Spleen (tissue), 11 donors: ENCODE data around the gene CARHSP1. TPM values are rescaled to one million over a fixed set of nuclear protein-coding genes. Genes with fewer than 3 reads are reported as not detected.
A peak's percentile ranks its signal among the peaks of the same experiment; 100 is the strongest.

Source experiments
- DNase-seq: peaks from one replicate; pipeline ENCODE4 v3.0.0-alpha.2; 2020
- H3K27ac ChIP-seq, 8 donors: fragments of 200-600 bp; sonication (generic) in 7 of 8; 1 replicate in 4 of 8; 2 replicates in 4 of 8; pipeline versions ENCODE4 v1.5.0 to v1.8.0; 2016 to 2021; ENCODE audit warnings: inconsistent platforms in 4 of 8, mild to moderate bottlenecking in 4 of 8, moderate library complexity in 1 of 8
- H3K27me3 ChIP-seq, 7 donors: fragments of 200-600 bp; sonication (generic) in 6 of 7; replicated peaks in 1 of 7; 1 replicate in 4 of 7; 2 replicates in 3 of 7; pipeline versions ENCODE4 v1.5.0 to v1.8.0; 2016 to 2021; ENCODE audit warnings: inconsistent platforms in 3 of 7, mild to moderate bottlenecking in 1 of 7
- H3K36me3 ChIP-seq, 6 donors: fragments of 200-600 bp; sonication (generic) in 5 of 6; 1 replicate in 4 of 6; 2 replicates in 2 of 6; pipeline versions ENCODE4 v1.5.0 to v1.8.0; 2016 to 2021; ENCODE audit warnings: inconsistent platforms in 2 of 6
- H3K4me1 ChIP-seq, 6 donors: fragments of 200-600 bp; sonication (generic) in 5 of 6; 1 replicate in 3 of 6; 2 replicates in 3 of 6; pipeline versions ENCODE4 v1.5.0 to v1.8.0; 2016 to 2021; ENCODE audit warnings: inconsistent platforms in 3 of 6
- H3K4me3 ChIP-seq, 8 donors: fragments of 200-600 bp; sonication (generic) in 7 of 8; 1 replicate in 4 of 8; 2 replicates in 4 of 8; pipeline versions ENCODE4 v1.5.0 to v1.8.0; 2016 to 2021; ENCODE audit warnings: inconsistent platforms in 4 of 8, mild to moderate bottlenecking in 4 of 8, moderate library complexity in 2 of 8
- H3K9me3 ChIP-seq, 8 donors: fragments of 200-600 bp; sonication (generic) in 7 of 8; 1 replicate in 4 of 8; 2 replicates in 4 of 8; pipeline versions ENCODE4 v1.5.0 to v1.8.0; 2016 to 2021; ENCODE audit warnings: inconsistent platforms in 4 of 8
- CTCF ChIP-seq, 11 experiments: fragments of 200-600 bp in 7 of 11; fragments of 450-650 bp in 4 of 11; sonication (generic) in 4 of 11; IDR thresholded peaks in 8 of 11; conservative IDR thresholded peaks in 3 of 11; 1 replicate in 7 of 11; 2 replicates in 4 of 11; pipeline versions ENCODE4 v1.4.0 to v1.8.0; 2016 to 2021; ENCODE audit warnings: antibody characterized with exemption in 11 of 11, inconsistent platforms in 4 of 11, mild to moderate bottlenecking in 1 of 11
- POLR2A ChIP-seq, 3 donors: fragments of 450-650 bp; IDR thresholded peaks; one replicate each; pipeline ENCODE4 v1.5.1; 2017; ENCODE audit warnings: antibody characterized with exemption in 3 of 3, mild to moderate bottlenecking in 1 of 3
- POLR2AphosphoS5 ChIP-seq, 3 donors: sonication (generic); formaldehyde crosslinking; IDR thresholded peaks; one replicate each; pipeline ENCODE4 v1.5.1; 2017; ENCODE audit warnings: antibody characterized with exemption in 3 of 3
- WGBS, 5 donors: extraction: QIAGEN DNeasy Blood & Tissue Kit in 3 of 5; methylation state at CpG; one replicate each; pipeline versions ENCODE4 v1.1.5 to v1.1.7; 2013 to 2018; 5-methylcytosine and 5-hydroxymethylcytosine counted together
- intact Hi-C: fragments of 100-400 bp; cut with DNase I; formaldehyde crosslinking; loops from one replicate; pipeline ENCODE4 v1.15.0; 2023; ENCODE audit warnings: low total_unique reads
- polyA plus RNA-seq, 3 donors: library from polyadenylated mRNA; stranded (reverse); fragments of 200-250 nt; gene quantifications; one replicate each; pipeline ENCODE4 v1.2.1, GENCODE V29; 2013
- total RNA-seq, 7 donors: library from RNA; depleted of rRNA in 3 of 7; stranded (reverse); fragments of >200 nt in 3 of 7; fragmentation: NEBNext Ultra II Directional in 4 of 7; extraction: Animal tissue kit (Norgen Biotek cat#: 25700) in 4 of 7; gene quantifications; one replicate each; pipeline versions ENCODE4 v1.1.0 to v1.2.1, GENCODE V29; 2016 to 2021
- donor health status: healthy with polysubstance abuse.
- donor health status: DM: no; HTN: no; CAD: no; lungs with moderate emphysema.
- donor health status: DM: no; HTN: no; CAD: no.
- donor health status: Bipolar disorder and iron deficiency.
- donor health status: healthy.
- donor health status: DM: no; HTN: no; CAD: no.
- donor health status: DM: yes; HTN: yes; CAD: no.

Gene CARHSP1
- total and polyA plus RNA-seq, 10 donors: 42.6 to 98.0 (median 55.7) TPM

DNA sequence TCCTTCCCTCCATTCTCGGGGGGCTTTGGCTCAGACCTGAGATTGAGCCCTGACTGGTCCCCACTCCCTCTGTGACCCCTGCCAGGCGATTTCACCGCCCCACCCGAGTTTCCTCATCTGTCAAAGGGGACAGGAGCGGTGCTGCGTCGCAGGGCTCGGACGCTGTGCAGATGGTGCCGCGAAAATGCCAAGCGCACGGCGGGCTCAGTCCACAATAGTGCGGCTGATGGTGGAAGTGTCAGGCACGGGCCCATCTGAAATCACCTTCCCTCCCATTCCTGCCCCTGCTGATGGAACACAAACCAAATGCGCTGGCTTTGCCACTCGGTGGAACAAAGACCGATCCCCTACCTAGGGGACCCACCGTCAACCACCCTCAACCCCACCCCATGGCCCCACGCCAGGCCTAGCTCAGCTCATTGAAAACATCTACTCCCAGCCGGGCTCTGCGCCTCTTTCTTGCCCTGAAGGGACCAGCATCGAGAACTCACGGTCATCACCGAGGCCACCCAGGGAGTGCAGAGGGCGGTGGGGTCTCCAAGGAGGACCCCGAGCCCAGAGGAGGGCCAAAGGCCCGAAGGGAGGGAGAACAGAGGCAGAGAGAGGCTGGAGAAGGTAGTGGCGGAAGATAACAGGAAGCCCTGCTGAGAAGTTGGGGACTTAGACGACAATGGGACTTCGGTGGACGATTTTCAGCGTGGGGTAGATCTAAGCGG, 1.4 kb downstream of the CARHSP1 start:
- Histone ChIP-seq H3K36me3 (no peaks in the 10 kb centered on the region), H3K27ac (peak overlapping the region; percentile 27 to 94 (median 91)), H3K4me3 (peak overlapping the region; percentile 56 to 94 (median 84)), H3K27me3 (no peaks in the 10 kb centered on the region), H3K9me3 (no peaks in the 10 kb centered on the region), H3K4me1 (peaks cover 34 to 88% (median 81%) of the 10 kb centered on the region in 6 donors)
- WGBS, 5 donors: 5 to 18% (median 9%) methylated on average over 29 to 35 of the region's 35 CpGs
- TF ChIP-seq POLR2AphosphoS5 (IDR thresholded peaks at IDR 0.05) (peak in 1 of 3 donors; percentile 3), CTCF (IDR thresholded peaks at IDR 0.05 in 8 of 11, conservative IDR thresholded peaks at IDR 0.05 in 3 of 11) (no peak)
- peak; percentile 88 for DNase-seq
- intact Hi-C loops: loop anchor here (5.0 kb wide), 2 partner anchors 70 to 190 kb away; partner anchors contain the start of genes PMM2 and TMEM186

DNA sequence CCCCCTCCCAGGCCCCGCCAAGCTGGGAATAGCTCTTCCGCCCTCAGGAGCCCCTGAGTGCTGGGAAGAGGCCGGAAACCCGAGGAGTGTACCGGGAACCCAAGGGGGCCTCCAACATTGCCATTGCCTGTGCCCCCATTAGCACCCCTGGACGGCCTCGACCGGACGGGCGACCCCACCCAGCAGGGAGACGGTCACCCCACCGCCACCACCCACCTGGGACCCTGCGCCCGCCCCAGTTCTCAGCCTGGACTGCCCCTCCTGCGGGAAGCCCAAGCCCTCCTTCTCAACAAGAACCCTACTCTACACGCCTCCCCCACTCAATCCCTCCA, 2.0 kb downstream of the CARHSP1 start:
- peak overlapping the region; percentile 56 to 94 (median 84) for H3K4me3 ChIP-seq
- TF ChIP-seq POLR2AphosphoS5 (IDR thresholded peaks at IDR 0.05) (no peak), POLR2A (IDR thresholded peaks at IDR 0.05) (no peak), CTCF (IDR thresholded peaks at IDR 0.05 in 8 of 11, conservative IDR thresholded peaks at IDR 0.05 in 3 of 11) (no peak)
- WGBS, 5 donors: 21 to 69% (median 41%) methylated on average over 11 to 16 of the region's 16 CpGs
- H3K9me3 ChIP-seq: no peaks in the 10 kb centered on the region
- H3K36me3 ChIP-seq: no peaks in the 10 kb centered on the region
- peaks cover 34 to 92% (median 85%) of the 10 kb centered on the region in 6 donors for H3K4me1 ChIP-seq
- intact Hi-C loops: loop anchor here (5.0 kb wide), 2 partner anchors 70 to 190 kb away; partner anchors contain the start of genes PMM2 and TMEM186
- peak; percentile 86 for DNase-seq
- no peaks in the 10 kb centered on the region for H3K27me3 ChIP-seq
- H3K27ac ChIP-seq: peak overlapping the region; percentile 27 to 94 (median 91)

GRCh38 chr16:8866118-8866883, 2.5 kb downstream of the CARHSP1 start:
- Histone ChIP-seq H3K27me3 (no peaks in the 10 kb centered on the region), H3K27ac (peak overlapping the region; percentile 27 to 94 (median 91)), H3K9me3 (no peaks in the 10 kb centered on the region), H3K4me1 (peaks cover 33 to 93% (median 86%) of the 10 kb centered on the region in 6 donors), H3K4me3 (peak overlapping the region; percentile 56 to 94 (median 84)), H3K36me3 (no peaks in the 10 kb centered on the region)
- TF ChIP-seq POLR2AphosphoS5 (IDR thresholded peaks at IDR 0.05) (peak in 2 of 3 donors; percentile 54 to 58), CTCF (IDR thresholded peaks at IDR 0.05 in 8 of 11, conservative IDR thresholded peaks at IDR 0.05 in 3 of 11) (no peak)
- intact Hi-C loops: loop anchor here (5.0 kb wide), 2 partner anchors 69 to 189 kb away; partner anchors contain the start of genes PMM2 and TMEM186
- 64 to 71% (median 69%) methylated on average over 21 to 30 of the region's 30 CpGs for WGBS, 5 donors
- DNase-seq: no peak
